MCF 10A (cell line): Measurements from ENCODE around the gene DOHH. TPM values are rescaled to one million over a fixed set of nuclear protein-coding genes. Genes with fewer than 3 reads are reported as not detected.

ENCODE experiments used
- BruUV-seq: library from RNA; stranded (reverse); fragments of 400-500 nt; replicated peaks from 2 replicates; lab custom pipeline; 2021; lab: Mats Ljungman, UMichigan
- CTCF ChIA-PET: fragments of 300-600 bp; sonication (Branson Sonifier 250); formaldehyde crosslinking; extraction: SDS; loops from one replicate; lab custom pipeline; 2021; ENCODE audit warnings: antibody characterized with exemption, inconsistent platforms; lab: Yijun Ruan, JAX
- POLR2A ChIA-PET: fragments of 300-600, 350-650 bp; sonication (Branson Sonifier 250); formaldehyde crosslinking; extraction: SDS; loops from one replicate; lab custom pipeline; 2020; ENCODE audit warnings: antibody characterized with exemption, inconsistent platforms; lab: Yijun Ruan, JAX
- DNase-seq: peaks from one replicate; pipeline ENCODE4 v3.0.0-alpha.2; 2018; ENCODE audit not compliant: unreplicated experiment
- H3K27ac Mint-ChIP-seq: one replicate; pipeline ENCODE4 v1.8.0; 2022; ENCODE audit warnings: mild to moderate bottlenecking, low read depth, mixed read lengths; ENCODE audit not compliant: unreplicated experiment
- H3K27me3 Mint-ChIP-seq: one replicate; pipeline ENCODE4 v1.8.0; 2022; ENCODE audit warnings: mixed read lengths; ENCODE audit not compliant: insufficient read depth, unreplicated experiment
- H3K36me3 Mint-ChIP-seq: one replicate; pipeline ENCODE4 v1.8.0; 2022; ENCODE audit warnings: mild to moderate bottlenecking, moderate library complexity, mixed read lengths; ENCODE audit not compliant: insufficient read depth, unreplicated experiment
- H3K4me1 Mint-ChIP-seq: one replicate; pipeline ENCODE4 v1.8.0; 2022; ENCODE audit warnings: mixed read lengths; ENCODE audit not compliant: insufficient read depth, unreplicated experiment
- H3K4me3 Mint-ChIP-seq: one replicate; pipeline ENCODE4 v1.8.0; 2022; ENCODE audit warnings: mild to moderate bottlenecking, moderate library complexity, mixed read lengths; ENCODE audit not compliant: unreplicated experiment
- H3K9me3 Mint-ChIP-seq: one replicate; pipeline ENCODE4 v1.8.0; 2022; ENCODE audit warnings: mixed read lengths; ENCODE audit not compliant: unreplicated experiment
- CTCF ChIP-seq: fragments of 200-600 bp; IDR thresholded peaks from one replicate; pipeline ENCODE4 v1.8.0; 2022; ENCODE audit warnings: antibody characterized with exemption, mild to moderate bottlenecking; ENCODE audit not compliant: unreplicated experiment
- intact Hi-C: fragments of 100-400 bp; cut with micrococcal nuclease; formaldehyde crosslinking; loops from 2 replicates; pipeline ENCODE4 v1.14.1; 2022
- total RNA-seq: library from RNA; stranded (reverse); gene quantifications from 2 replicates; pipeline ENCODE4 v1.2.3, GENCODE V29; 2022

DOHH gene
- total RNA-seq, 1 experiment from 2014 or later = 16.3 TPM

- CTCF ChIA-PET = interaction anchor here (0.7 to 1.9 kb wide), 5 partner anchors 12 to 137 kb away, joined by 3 to 5 read pairs (median 4); no protein-coding TSS in a partner anchor
These were observed 59.1 kb downstream of the DOHH start for GRCh38 chr19:3441089-3441985.

More at GRCh38 chr19:3441089-3441985, 59.1 kb downstream of the DOHH start:
- H3K27me3 Mint-ChIP-seq = no peaks in the 10 kb centered on the region
- POLR2A ChIA-PET = no interaction called here
- intact Hi-C loops = no loop called here
- no peaks in the 10 kb centered on the region for H3K9me3 Mint-ChIP-seq
- no peak overlapping the region for H3K4me3 Mint-ChIP-seq
- no peak for DNase-seq
- peaks cover 97% of the 10 kb centered on the region for H3K36me3 Mint-ChIP-seq
- no peaks in the 10 kb centered on the region for H3K4me1 Mint-ChIP-seq
- BruUV-seq = no TSS peak
- H3K27ac Mint-ChIP-seq = no peak overlapping the region
- no peak for TF ChIP-seq CTCF

Other genes starting within 250 kb of the DOHH start
- 83.4 and 85.5 TPM in 2 replicates for gene NFIC, start 134.1 kb downstream of the DOHH start, total RNA-seq
- gene SMIM24, start 20.1 kb downstream of the DOHH start, total RNA-seq = not detected in 2 replicates
- gene SMIM44, start 17.2 kb downstream of the DOHH start, total RNA-seq = not detected in 2 replicates
- gene FZR1, start 5.6 kb upstream of the DOHH start, total RNA-seq = 46.4 and 48.9 TPM in 2 replicates
- 0.49 and 1.0 TPM in 2 replicates for gene TEKTIP1, start 38.5 kb upstream of the DOHH start, total RNA-seq
- 77.5 and 79.4 TPM in 2 replicates for gene MFSD12, start 56.9 kb upstream of the DOHH start, total RNA-seq
- 54.7 and 64.7 TPM in 2 replicates for gene HMG20B, start 72.3 kb upstream of the DOHH start, total RNA-seq
- not detected in 2 replicates for gene GIPC3, start 84.8 kb upstream of the DOHH start, total RNA-seq
- not detected in 2 replicates for gene TBXA2R, start 106.2 kb upstream of the DOHH start, total RNA-seq
- 24.7 and 25.1 TPM in 2 replicates for gene CACTIN, start 126.1 kb upstream of the DOHH start, total RNA-seq
- 13.3 and 15.8 TPM in 2 replicates for gene PIP5K1C, start 199.8 kb upstream of the DOHH start, total RNA-seq
- 0.69 and 1.6 TPM in 2 replicates for gene TJP3, start 207.7 kb upstream of the DOHH start, total RNA-seq